D721Med (cell line): Measurements from ENCODE around the gene BBS9.

Source experiments
- DNase-seq: peaks from one replicate; pipeline ENCODE4 v3.0.0; 2011; ENCODE audit warnings: low spot score; ENCODE audit not compliant: insufficient read length
- FAIRE-seq: peaks from 2 replicates; lab custom pipeline; 2011; peaks lifted over from hg19 to GRCh38; lab: Jason Lieb, UNC
- CTCF ChIP-seq: IDR thresholded peaks from 2 replicates; pipeline ENCODE4 v1.5.1; 2012; ENCODE audit warnings: mild to moderate bottlenecking, control low read depth; ENCODE audit not compliant: insufficient read depth; ENCODE audit errors: missing control alignments

Gene BBS9

GRCh38 chr7:33152087-33152486, 22.7 kb downstream of the BBS9 start:
- TF ChIP-seq CTCF: no peak
- no peak for FAIRE-seq

GRCh38 chr7:33155811-33156210, 26.4 kb downstream of the BBS9 start:
- no peak for TF ChIP-seq CTCF
- FAIRE-seq (no peak), DNase-seq (no peak)

More at GRCh38 chr7:33152087-33152486, 22.7 kb downstream of the BBS9 start:
- no peak for DNase-seq

- DNase-seq: no peak
- no peak for FAIRE-seq
- TF ChIP-seq CTCF: no peak
Observed at GRCh38 chr7:33156441-33156840, 27.1 kb downstream of the BBS9 start.

GRCh38 chr7:33157311-33157710, 27.9 kb downstream of the BBS9 start:
- DNase-seq: no peak
- FAIRE-seq: no peak
- TF ChIP-seq CTCF: no peak

- DNase-seq (no peak), FAIRE-seq (no peak)
- no peak for TF ChIP-seq CTCF
Observed at GRCh38 chr7:33157781-33158180, 28.4 kb downstream of the BBS9 start.

GRCh38 chr7:33177876-33178275, 48.5 kb downstream of the BBS9 start:
- FAIRE-seq: no peak
- TF ChIP-seq CTCF: no peak
- no peak for DNase-seq

GRCh38 chr7:33179519-33179918, 50.2 kb downstream of the BBS9 start:
- no peak for TF ChIP-seq CTCF
- DNase-seq: no peak
- no peak for FAIRE-seq
